Cortex of kidney (tissue), 1 donor: ENCODE data around the gene TECPR1.

Source experiments
- DNase-seq: peaks from one replicate; lab custom pipeline; 2025; lab: John Stamatoyannopoulos, UW

Gene TECPR1

DNA sequence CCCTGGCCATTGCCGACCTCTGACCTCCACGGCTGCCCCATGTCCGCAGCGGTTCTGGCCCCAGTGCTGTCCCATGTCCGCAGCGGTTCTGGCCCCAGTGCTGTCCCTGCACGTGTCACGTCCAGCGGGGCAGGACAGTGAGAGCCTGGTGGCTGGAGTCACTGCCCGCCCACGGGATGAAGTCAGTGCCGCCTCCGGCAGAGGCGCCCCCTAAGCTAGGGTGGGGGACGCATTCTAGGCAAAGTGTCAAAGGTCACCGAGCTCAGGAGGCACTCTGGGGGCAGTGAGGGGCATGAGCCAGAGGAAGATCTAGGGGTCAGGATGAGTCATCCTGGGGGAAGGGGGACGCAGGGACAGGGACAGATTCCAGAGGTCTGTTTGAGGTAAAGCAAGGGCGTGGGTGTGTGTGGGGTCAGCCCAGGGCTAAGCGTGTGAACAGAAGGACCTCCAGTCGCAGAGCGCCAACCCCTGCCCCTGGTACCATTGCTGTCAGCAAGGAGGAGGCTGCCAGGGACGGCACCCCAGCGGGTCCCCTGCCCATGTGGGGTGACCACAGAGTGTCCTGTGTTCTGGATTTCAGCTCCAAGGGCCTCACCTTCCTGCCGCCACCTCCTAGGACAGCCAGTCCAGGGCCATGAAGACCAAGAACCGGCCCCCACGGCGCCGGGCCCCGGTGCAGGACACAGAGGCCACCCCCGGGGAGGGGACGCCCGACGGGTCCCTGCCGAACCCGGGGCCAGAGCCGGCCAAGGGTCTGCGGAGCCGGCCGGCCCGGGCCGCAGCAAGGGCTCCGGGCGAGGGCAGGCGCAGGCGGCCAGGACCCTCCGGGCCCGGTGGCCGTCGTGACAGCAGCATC, 40.1 kb downstream of the TECPR1 start:
- no peak for DNase-seq

- no peak for DNase-seq
These were observed 40.8 kb downstream of the TECPR1 start, which contains the start of gene BHLHA15 for GRCh38 chr7:98211221-98211675. Gene BHLHA15 (plus strand): TSS chr7:98211439. CDS start chr7:98212310, 871 bp downstream.

- DNase-seq = no peak
These were observed 41.4 kb downstream of the TECPR1 start for GRCh38 chr7:98210513-98211220.

GRCh38 chr7:98209166-98209920, 42.7 kb downstream of the TECPR1 start:
- DNase-seq = no peak

GRCh38 chr7:98206451-98207330, 45.3 kb downstream of the TECPR1 start:
- no peak for DNase-seq

- no peak for DNase-seq
These were observed 46.7 kb downstream of the TECPR1 start for GRCh38 chr7:98205162-98205845.

GRCh38 chr7:98204670-98205069, 47.4 kb downstream of the TECPR1 start:
- DNase-seq = no peak

GRCh38 chr7:98203964-98204605, 47.9 kb downstream of the TECPR1 start:
- no peak for DNase-seq

GRCh38 chr7:98203261-98203963, 48.6 kb downstream of the TECPR1 start:
- DNase-seq = no peak

DNA sequence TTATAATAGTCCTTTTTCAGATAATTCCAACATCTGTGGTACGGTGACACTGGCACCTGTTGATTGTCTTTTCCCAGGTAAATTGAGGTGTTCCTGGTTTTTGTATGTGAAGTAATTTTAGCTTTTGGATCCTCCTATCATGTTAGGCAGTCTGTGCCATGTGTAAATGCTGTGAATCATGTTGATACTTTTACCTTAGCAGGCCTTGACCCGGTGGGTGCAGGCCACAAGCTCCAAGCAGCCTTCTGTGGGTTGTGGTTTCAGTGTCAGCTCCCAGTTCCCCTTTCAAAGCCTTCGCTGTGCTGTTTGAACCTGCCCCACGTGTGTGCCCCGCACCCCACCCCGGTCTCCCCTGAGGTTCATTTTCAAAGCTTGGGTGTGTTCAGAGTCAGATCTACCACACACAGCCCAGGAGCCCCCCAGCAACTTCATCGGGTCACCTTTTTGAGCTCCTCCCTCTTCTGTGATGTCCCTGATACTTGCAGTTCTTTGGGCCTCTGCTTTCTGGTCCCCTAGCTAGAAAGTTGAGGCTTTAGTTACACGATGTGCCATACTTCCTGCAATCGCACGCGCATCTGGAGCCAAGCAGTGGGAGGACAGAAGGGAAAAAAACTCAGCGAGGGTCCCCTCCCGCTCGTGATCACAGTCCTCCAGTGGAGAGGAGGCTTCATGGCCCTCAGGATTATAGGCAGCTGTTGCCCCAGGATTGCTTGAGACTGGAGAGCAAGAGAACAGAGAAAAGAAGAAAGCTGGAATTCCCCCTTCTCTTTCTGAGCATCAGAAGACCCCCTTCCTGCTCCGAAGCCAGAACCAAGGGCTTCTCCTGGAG, 49.5 kb downstream of the TECPR1 start:
- DNase-seq = no peak

GRCh38 chr7:98200364-98200763, 51.7 kb downstream of the TECPR1 start:
- no peak for DNase-seq

DNA sequence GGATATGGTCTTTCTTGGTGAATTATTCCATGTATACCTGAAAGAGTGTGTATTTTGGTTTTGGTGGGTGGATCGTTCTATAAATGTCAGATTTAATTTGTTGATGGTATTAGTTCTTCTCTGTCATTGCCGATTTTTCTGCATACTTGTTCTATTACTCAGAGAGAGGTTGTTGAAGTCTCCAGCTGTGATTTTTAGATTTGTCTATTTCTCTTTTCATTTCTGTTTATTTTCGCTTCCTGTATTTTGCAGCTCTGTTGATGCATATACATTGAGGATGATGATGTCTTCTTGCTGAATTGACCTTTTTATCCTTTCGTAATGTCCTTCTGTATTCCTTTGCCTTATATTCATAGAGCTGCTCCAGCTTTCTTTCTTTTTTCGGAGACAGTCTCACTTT, 52.9 kb downstream of the TECPR1 start:
- no peak for DNase-seq

- DNase-seq = no peak
These were observed 55.1 kb downstream of the TECPR1 start for GRCh38 chr7:98196706-98197605.

GRCh38 chr7:98194672-98195457, 57.2 kb downstream of the TECPR1 start:
- no peak for DNase-seq

DNA sequence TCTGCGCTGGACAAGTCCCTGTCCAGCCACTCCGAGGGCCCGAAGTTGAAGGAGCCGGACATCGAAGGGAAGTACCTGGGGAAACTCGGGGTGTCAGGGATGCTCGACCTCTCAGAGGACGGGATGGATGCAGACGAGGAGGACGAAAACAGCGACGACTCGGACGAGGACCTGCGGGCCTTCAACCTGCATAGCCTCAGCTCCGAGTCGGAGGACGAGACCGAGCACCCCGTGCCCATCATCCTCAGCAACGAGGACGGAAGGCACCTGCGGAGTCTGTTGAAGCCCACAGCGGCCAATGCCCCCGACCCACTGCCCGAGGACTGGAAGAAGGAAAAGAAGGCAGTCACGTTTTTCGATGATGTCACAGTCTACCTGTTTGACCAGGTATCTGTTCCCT, 57.8 kb downstream of the TECPR1 start:
- no peak for DNase-seq

DNA sequence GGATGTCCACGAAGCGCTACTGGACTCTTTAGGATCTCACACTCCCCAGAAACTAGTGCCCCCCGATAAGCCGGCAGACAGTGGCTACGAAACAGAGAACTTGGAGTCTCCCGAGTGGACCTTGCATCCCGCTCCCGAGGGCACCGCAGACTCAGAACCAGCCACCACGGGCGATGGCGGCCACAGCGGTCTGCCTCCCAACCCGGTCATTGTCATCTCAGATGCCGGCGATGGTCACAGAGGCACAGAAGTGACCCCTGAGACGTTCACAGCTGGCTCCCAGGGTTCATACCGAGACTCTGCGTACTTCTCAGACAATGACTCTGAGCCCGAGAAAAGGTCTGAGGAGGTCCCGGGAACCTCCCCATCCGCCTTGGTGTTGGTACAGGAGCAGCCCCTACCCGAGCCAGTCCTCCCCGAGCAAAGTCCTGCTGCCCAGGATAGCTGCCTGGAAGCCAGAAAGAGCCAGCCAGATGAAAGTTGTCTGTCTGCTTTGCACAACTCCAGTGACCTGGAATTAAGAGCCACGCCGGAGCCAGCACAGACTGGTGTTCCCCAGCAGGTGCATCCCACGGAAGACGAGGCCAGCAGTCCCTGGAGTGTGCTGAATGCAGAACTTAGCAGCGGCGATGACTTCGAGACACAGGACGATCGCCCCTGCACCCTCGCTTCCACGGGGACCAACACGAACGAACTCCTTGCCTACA, 58.4 kb downstream of the TECPR1 start:
- DNase-seq = no peak
